NT2/D1 (cell line): ENCODE measurements around the gene TGFB3.

Source experiments
- SUZ12 ChIP-seq: IDR thresholded peaks from 2 replicates; pipeline ENCODE4 v1.6.1; 2011; ENCODE audit not compliant: insufficient read length, insufficient read depth; ENCODE audit errors: extremely low read depth
- YY1 ChIP-seq: IDR thresholded peaks from 2 replicates; pipeline ENCODE4 v1.6.1; 2011; ENCODE audit not compliant: insufficient read length, insufficient read depth

DNA sequence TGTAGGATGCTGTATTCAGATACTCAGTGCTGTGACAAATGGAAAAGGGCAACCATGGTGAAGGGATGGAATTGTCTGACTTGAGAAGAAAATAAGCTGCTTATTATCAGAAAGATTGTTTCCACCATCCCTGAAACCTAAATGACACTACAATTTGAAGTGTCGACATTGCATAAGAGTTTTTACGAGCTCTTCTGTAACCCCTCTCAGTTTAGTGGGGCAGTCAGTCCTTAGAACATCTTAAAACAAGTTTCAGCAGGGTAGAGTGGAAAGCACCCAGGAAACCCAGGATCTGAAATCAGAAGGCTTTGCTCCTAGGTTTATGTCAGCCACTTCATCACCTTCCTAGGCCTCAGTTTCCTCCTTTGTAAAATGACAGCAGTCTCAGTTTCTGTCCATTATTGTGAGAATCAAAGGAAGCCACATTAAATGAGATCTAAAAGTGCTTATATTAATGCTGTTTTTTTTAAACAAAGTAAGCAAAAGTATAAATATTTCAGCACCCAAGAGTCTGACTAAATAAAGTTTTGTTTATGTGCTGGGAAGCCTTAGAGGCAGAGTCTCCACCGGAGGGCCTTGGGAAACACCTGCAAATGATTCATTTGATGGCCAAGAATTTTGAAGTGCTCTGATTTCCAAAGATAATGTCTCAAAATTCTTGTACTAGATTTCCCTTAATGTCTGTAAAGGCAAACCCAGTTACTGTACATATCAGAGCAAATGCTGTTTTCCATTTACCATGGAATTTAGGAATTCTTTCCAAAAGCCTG, 5.6 kb upstream of the TGFB3 start:
- TF ChIP-seq SUZ12 = no peak
- no peak for TF ChIP-seq YY1
